Measurements from ENCODE around the gene HPCAL1. TPM values are rescaled to one million over a fixed set of nuclear protein-coding genes. Genes with fewer than 3 reads are reported as not detected.

The HPCAL1 gene
- total RNA-seq, 2 donors from 2014 or later = 64.5 to 85.7 TPM

GRCh38 chr2:10271509-10271908 is 31.2 kb upstream of the HPCAL1 start:
- no peak overlapping the region for H3K27ac ChIP-seq
- H3K9ac ChIP-seq (ENCODE audit: low read depth in 2 of 2, low read length in 2 of 2) = no peak overlapping the region
- TF ChIP-seq, protein P1, sequence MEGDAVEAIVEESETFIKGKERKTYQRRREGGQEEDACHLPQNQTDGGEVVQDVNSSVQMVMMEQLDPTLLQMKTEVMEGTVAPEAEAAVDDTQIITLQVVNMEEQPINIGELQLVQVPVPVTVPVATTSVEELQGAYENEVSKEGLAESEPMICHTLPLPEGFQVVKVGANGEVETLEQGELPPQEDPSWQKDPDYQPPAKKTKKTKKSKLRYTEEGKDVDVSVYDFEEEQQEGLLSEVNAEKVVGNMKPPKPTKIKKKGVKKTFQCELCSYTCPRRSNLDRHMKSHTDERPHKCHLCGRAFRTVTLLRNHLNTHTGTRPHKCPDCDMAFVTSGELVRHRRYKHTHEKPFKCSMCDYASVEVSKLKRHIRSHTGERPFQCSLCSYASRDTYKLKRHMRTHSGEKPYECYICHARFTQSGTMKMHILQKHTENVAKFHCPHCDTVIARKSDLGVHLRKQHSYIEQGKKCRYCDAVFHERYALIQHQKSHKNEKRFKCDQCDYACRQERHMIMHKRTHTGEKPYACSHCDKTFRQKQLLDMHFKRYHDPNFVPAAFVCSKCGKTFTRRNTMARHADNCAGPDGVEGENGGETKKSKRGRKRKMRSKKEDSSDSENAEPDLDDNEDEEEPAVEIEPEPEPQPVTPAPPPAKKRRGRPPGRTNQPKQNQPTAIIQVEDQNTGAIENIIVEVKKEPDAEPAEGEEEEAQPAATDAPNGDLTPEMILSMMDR (IDR thresholded peaks at IDR 0.05) = no peak
- no peak overlapping the region for H3K4me3 ChIP-seq
- H3K27me3 ChIP-seq = no peaks in the 10 kb centered on the region
- peaks cover 5% of the 10 kb centered on the region for H3K4me1 ChIP-seq
- DNase-seq = peak; percentile 16
- intact Hi-C loops (cut with DNase I) = no loop called here
- no peaks in the 10 kb centered on the region for H3K36me3 ChIP-seq
- H3K9me3 ChIP-seq = no peaks in the 10 kb centered on the region

GRCh38 chr2:10271946-10272345 is 30.8 kb upstream of the HPCAL1 start:
- DNase-seq = peak; percentile 17
- intact Hi-C loops (cut with DNase I) = no loop called here
- TF ChIP-seq, protein P1 (IDR thresholded peaks at IDR 0.05) = no peak
- no peak overlapping the region for H3K4me3 ChIP-seq
- no peak overlapping the region for H3K27ac ChIP-seq
- peaks cover 5% of the 10 kb centered on the region for H3K4me1 ChIP-seq
- no peaks in the 10 kb centered on the region for H3K36me3 ChIP-seq
- H3K27me3 ChIP-seq = no peaks in the 10 kb centered on the region
- no peaks in the 10 kb centered on the region for H3K9me3 ChIP-seq
- H3K9ac ChIP-seq (ENCODE audit: low read depth in 2 of 2, low read length in 2 of 2) = no peak overlapping the region

- TF ChIP-seq, protein P1 (IDR thresholded peaks at IDR 0.05) = no peak
- Histone ChIP-seq H3K36me3 (no peaks in the 10 kb centered on the region), H3K9ac (ENCODE audit: low read depth in 2 of 2, low read length in 2 of 2) (no peak overlapping the region), H3K27ac (no peak overlapping the region), H3K9me3 (no peaks in the 10 kb centered on the region), H3K4me3 (no peak overlapping the region), H3K4me1 (peaks cover 5% of the 10 kb centered on the region), H3K27me3 (no peaks in the 10 kb centered on the region)
- intact Hi-C loops (cut with DNase I) = no loop called here
- no peak for DNase-seq
Measured at GRCh38 chr2:10272464-10272863, 30.2 kb upstream of the HPCAL1 start.

DNA sequence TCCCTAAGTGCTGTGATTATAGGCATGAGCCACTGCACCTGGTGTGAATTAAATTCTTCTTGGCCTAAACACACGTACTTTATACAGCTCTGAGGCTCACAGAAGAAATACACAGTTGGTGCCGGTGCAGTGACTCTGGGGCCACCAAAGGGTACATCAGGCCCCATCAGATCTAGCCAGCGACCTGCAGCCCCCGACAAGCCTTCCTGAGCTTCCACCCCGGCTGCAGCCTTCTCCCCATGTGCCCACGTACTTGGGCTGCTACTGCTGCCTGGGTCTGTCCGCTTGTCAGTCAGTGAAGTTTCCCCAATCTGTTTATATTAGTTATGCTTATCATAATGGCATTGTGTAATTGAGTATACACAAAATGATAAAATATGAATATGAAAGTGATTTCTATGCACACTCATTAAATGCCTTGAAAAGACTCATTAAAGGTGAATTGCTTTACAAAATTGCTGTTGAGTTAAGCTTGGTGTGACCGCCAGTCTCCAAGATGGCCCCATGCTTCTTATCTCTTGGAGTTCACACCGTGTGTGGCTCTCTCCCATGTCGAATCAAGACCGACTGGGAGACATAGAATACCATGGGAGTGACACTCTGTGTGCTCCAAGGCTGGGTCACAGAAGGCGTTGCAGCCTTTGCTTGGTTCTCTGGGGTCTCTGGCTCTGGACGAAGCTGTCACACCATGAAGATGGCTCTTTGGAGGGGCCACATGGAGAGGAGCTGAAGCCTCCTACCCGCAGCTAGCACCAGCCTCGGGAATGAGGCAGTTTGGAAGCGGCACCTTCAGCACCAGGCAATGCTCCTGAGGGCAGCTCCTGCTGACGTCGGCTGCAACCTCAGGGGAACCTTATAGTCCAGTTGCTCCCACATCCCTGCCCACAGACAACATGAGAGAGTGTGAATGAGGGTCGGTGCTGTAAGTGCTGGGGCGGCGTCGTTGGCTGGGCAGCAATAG is 29.2 kb upstream of the HPCAL1 start:
- Histone ChIP-seq H3K4me1 (peaks cover 5% of the 10 kb centered on the region), H3K9ac (ENCODE audit: low read depth in 2 of 2, low read length in 2 of 2) (no peak overlapping the region), H3K36me3 (no peaks in the 10 kb centered on the region), H3K4me3 (no peak overlapping the region), H3K27ac (no peak overlapping the region), H3K9me3 (no peaks in the 10 kb centered on the region), H3K27me3 (no peaks in the 10 kb centered on the region)
- DNase-seq = no peak
- intact Hi-C loops (cut with DNase I) = no loop called here
- TF ChIP-seq, protein P1 (IDR thresholded peaks at IDR 0.05) = no peak

DNA sequence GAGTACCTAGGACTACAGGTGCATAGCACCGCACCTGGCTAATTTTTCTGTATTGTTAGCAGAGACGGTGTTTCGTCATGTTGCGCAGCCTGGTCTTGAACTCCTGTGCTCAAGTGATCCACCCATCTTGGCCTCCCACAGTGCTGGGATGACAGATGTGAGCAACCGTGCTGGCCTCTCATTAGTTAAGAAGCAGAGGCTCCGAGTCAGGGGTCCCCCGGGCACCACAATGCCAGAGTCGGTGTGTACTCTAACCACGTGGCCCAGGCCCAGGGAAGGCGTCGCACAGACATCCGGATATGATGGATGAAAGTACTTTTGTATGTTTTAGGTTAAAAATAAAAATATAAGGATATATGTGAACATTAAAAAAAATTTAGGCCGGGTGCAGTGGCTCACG is 28.3 kb upstream of the HPCAL1 start:
- Histone ChIP-seq H3K27ac (no peak overlapping the region), H3K27me3 (no peaks in the 10 kb centered on the region), H3K36me3 (no peaks in the 10 kb centered on the region), H3K4me1 (peaks cover 5% of the 10 kb centered on the region), H3K9me3 (no peaks in the 10 kb centered on the region), H3K9ac (ENCODE audit: low read depth in 2 of 2, low read length in 2 of 2) (no peak overlapping the region), H3K4me3 (no peak overlapping the region)
- TF ChIP-seq, protein P1 (IDR thresholded peaks at IDR 0.05) = no peak
- DNase-seq = no peak
- intact Hi-C loops (cut with DNase I) = no loop called here
